Midbrain (tissue), 1 donor: ENCODE results near the gene TBC1D4.
"Not testable (repeated sequence)": the region's sequence is repeated elsewhere in the genome, so short reads cannot be mapped to it uniquely, and the experiment has no call there.

Source experiments
- DNase-seq: peaks from one replicate; lab custom pipeline; 2025; lab: John Stamatoyannopoulos, UW

TBC1D4 gene

DNA sequence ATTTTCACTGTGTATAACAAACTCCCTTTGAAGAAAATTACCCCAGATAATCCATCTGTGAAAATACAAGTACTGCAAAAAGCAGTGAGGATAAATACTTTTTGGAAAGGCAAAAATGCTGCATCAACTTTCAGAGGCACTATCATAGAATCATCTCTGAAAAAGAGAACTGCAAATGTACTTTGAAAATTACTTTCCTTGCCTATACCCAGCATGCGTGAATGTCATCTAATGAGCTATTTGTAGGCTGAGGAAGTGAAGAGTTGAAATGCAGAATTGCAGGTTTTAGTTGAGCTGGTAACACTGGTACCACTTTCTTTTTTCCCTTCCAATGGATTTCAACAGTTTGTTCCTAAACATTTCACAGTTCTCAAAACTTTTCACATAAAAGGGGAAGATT, 196.7 kb downstream of the TBC1D4 start:
- no peak for DNase-seq

DNA sequence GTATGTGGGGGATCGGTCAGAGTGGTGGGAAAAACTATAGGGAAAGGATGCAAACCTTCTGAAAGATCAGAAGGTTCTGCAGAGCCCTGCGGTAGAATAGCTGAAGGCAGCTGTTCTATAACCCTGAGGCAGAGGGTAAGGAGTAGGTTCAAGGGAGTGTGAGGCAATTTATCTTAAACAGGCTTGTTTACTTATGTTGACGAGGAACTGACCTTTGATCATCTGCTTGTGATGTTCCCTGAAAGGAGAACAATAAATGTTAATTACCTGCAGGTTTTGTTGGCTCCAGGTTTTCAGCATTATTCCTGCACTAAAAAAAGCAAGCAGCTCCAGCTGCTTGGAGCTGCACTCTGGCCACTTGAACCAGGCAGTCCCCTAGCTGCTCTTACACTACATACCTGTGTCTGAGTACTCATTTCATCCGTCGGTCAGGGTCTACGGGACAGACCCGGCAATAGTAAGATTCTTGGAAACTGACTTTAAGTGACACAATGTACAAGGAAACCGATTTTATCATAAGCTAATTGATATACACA, 202.1 kb downstream of the TBC1D4 start:
- DNase-seq: no peak

DNA sequence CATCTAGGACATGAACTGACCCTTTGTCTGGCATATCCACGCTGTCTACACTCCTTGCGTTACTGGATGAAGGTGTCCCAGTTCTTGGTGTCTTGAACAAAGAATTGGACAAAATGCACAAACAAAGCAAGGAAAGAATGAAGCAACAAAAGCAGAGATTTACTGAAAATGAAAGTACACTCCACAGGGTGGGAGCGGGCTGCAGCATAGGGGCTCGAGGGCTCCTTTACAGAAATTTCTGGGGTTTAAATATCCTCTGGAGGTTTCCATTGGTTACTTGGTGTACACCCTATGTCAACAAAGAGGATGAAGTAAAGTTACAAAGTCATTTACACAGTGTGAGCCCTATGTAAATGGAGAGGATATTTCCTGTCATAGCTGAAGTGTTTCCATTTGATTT, 208.3 kb downstream of the TBC1D4 start:
- not testable (repeated sequence) for DNase-seq

DNA sequence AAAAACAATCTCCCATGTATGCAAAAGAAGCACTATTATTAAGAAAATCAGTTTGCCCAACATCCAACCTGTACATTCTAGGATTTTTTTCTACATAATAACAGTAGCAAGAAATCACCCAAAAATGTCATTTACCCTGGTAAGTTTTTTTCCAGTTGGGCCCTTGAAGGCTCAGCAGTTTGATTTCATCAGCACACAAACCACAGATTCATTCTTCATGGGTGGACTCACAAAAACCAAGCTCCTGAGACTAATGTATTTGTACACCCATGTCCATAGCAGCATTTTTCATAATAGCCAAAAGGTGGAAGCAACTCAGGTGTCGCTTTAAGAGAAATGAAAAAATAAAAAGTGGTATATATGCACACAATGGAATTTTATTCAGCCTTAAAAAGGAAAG, 210.1 kb downstream of the TBC1D4 start:
- no peak for DNase-seq

DNA sequence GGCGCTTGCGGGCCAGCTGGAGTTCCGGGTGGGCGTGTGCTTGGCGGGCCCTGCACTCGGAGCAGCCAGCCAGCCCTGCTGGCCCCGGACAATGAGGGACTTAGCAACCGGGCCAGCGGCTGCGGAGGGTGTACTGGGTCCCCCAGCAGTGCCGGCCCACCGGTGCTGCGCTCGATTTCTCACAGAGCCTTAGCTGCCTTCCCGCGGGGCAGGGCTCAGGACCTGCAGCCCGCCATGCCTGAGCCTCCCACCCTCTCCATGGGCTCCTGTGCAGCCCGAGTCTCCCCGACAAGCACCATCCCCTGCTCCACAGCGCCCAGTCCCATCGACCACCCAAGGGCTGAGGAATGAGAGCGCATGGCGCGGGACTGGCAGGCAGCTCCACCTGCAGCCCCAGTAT, 213.5 kb downstream of the TBC1D4 start:
- DNase-seq: not testable (repeated sequence)

DNA sequence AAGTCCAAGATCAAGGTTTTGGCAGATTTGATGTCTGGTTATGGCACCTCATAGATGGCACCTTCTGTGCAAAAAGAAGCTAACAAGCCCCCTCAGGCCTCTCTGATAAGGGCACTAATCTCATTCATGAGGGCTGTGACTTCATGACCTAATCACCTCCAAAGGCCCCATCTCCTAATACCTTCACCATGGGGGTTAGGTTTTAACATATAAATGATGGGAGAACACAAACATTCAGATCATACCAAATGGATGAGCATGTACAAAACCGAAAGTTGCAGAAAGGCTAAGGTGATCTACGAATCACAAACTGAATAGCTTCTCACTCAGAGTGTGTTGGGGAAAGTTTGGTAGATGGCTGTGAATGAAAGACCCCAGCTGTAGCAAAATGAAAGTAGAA, 217.4 kb downstream of the TBC1D4 start:
- no peak for DNase-seq

DNA sequence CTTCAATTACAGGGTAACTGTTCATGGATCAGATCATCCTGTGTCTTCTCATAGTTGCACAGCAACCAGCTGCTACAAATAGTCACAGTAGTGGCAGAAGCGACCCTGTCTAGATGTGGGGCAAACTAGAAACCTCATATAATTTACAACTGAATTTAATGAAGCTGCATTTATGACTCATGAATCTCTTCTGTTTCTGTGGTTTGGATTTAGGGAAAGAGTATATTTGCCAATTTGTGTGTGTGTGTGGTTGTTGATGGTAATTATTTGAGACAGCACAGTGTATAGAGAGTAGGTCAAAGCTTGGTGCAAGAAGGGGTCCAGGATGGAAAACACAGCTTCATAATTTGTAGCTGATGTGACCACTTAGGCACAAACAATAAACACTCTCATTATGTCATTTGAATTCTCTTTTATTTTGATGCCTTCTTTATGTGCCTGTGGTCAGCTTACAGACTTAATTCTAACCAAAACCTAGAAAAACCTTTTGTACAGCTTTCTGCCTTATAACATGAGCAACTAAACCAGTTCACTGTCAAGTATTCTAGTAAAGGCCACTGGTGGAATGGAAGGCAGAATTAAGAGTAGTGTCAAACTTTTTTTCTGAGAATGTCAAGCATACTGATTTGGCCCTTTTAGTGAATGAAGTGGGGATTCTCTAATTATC, 218.1 kb downstream of the TBC1D4 start:
- DNase-seq: no peak

DNA sequence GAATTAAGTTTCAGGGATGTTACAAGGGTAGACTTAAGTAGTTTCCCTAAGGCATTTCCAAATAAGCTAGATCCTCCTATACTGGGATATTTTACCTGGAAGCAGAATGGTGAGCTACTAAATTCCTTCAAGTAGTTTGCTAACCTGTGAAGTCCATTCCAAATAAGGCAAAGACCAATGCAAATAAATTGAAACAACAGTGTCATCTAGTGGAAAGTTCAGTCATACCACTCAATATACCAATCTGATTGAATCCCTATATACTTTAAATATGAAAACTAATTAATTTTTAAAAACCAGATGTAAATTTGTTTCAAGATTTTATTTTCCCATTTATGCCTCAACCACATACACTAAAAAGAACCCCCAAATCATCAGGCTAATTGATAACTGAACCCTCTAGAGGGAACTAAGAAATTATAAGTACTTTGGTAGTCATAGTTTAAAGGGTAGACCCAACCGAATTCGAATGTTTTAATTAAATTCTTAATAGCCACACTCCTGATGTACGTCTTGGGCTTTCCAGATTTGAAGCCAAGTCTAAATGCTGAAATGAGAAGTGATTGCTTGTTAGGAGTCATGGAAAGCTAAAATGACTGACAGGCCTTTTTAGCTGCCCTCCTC, 223.7 kb downstream of the TBC1D4 start:
- DNase-seq: peak; percentile 6

DNA sequence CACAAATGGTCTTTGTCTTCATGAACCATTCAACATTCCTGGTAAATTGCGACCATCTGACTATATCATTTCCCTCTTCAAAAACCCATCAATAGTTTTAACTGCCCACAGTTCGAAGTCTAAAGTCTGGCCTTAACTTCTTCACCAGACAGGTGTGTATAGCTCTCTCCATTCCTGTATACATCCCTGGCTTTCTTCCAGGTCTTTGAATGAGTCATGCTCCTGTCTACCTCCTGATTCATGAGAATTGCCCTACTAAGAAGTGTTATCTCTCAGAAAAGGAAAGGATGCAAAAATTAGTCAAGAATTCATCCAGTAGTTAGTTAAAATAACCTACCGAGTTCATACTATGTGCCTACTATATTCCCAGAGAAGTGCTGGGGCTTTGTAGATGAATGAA, 225.0 kb downstream of the TBC1D4 start:
- DNase-seq: no peak

DNA sequence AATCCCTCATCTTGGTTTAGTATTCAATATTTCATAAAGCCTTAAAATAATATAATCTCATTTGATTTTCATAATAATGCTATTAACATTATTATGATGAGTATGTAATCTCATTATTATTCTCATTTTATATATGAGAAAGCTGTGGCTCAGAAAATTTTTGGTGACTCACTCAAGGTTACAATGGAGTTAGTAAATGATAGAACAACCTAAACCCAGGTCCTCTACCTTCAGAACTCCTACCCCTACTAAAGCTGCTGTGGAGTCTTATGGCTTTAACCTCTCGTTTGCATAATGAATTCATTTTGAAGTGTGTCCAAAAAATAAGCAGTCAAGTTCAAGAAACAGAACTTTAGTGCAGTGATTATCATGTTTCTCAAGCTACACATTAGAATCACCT, 226.3 kb downstream of the TBC1D4 start:
- no peak for DNase-seq

DNA sequence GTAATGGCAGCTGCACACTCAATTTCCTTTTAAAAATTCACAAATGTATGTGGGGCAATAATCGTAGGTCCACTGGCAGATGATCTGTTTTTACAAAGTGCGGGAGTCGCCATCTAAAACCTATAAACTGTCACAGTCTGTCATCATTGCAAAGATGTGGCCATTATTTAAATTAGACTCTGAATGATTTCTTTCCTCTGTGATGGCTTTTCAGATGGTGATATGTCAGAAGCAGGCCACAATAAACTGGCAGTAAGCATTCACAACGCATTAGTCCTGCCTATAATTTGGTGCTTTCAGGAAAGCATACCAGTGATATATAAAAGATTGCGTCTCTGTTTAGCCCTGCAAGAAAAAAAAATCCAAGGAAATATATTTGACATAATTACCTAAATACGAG, 226.8 kb downstream of the TBC1D4 start:
- DNase-seq: no peak

DNA sequence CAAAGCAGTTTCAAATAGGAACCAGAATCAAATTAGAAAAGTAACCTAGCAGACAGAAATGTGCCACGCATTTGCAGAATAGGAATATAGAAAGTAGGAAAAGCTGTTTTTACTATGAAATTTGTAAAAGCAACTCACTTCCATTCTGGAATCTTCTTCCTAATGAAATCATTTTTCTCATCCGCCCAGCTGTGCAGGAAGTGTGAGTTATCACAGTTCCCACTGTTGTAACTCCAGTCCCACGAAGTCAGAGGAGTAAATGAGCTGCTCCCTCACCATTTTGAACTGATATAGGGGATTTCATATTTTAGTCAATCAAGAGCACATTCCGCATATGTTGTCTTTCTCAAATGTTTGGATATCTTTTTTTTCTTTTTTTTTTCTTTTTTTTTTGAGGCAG, 230.8 kb downstream of the TBC1D4 start:
- DNase-seq: no peak

DNA sequence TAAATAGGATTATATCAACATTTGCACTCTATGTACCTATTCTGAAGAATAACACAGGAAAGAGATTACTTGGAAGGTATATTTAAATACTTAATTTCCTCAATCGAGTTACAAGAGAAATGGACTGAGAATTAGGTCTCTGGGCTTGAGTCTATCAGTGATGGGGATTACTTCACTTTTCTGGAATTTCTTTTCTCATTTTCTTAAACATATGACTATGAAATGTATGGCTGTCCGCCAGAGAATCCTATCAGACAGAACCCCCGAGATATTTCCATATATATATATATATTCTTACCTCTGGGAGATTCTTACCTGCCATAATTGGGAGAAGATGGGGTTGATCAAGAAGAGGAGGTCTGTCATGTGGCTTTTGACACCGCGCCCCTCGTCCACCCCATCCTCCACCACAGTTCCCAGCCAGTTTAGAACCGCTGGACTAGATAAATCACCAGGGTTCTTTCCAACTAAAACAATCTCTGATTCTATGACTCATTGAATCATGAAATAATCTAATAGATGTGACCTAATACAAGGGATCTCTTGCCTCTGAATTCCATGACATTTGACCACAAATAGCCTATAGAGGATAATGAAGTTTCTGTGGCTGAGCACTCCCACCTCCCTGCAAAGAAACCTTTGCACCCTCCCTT, 231.3 kb downstream of the TBC1D4 start:
- DNase-seq: no peak

DNA sequence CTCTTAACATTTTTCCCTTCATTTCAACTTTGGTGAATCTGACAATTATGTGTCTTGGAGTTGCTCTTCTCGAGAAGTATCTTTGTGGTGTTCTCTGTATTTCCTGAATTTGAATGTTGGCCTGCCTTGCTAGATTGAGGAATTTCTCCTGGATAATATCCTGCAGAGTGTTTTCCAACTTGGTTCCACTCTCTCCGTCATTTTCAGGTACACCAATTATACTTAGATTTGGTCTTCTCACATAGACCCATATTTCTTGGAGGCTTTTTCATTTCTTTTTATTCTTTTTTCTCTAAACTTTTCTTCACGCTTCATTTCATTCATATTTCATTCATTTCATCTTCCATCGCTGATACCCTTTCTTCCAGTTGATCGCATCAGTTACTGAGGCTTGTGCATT, 236.4 kb downstream of the TBC1D4 start:
- DNase-seq: not testable (repeated sequence)

DNA sequence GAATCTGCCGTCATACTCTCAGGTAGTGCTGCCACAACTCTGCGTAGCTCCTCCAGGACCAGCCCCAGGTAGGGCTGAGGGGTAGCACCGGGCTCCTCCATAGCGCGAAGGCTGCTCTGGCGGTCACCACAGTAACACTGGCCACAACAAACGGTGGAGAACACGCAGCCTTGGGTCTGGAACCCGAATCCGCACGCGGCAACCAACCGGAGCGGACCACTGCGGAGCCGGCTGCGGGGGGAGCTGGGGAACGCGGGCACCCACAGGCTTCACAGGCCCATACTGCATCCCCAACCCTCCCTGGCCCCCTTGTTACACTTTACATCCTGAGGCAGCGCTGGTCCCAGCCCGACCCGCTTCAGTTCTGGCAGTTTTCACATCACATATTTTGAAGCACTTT, 241.7 kb downstream of the TBC1D4 start:
- DNase-seq: not testable (repeated sequence)

DNA sequence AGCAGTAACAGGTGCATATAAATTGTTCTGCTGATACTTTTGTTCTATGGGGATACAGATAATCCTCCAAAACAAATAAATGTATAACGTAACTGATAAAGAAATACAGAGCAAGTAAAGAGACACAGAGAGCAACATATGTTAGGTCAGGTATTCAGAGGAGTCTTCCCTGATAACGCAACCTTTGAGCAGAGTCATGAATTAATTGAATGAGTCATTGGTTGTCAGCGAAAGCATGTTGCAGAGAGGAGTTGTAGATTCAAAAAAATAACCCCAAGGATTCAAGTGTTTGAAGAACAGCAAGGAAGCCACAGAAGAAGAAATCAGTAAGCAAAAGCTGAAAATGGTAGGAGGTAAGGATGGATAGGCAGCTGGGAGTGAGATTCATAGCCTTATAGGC, 245.2 kb downstream of the TBC1D4 start:
- no peak for DNase-seq
